ENCODE results near the gene ABCG4. TPM values are rescaled to one million over a fixed set of nuclear protein-coding genes. Genes with fewer than 3 reads are reported as not detected.

Gene ABCG4
- total and polyA plus RNA-seq, 2 of the 8 experiments (the other 6 are each of a cell fraction or from before 2014, with no cell fraction given): 1.8 to 2.3 TPM

DNA sequence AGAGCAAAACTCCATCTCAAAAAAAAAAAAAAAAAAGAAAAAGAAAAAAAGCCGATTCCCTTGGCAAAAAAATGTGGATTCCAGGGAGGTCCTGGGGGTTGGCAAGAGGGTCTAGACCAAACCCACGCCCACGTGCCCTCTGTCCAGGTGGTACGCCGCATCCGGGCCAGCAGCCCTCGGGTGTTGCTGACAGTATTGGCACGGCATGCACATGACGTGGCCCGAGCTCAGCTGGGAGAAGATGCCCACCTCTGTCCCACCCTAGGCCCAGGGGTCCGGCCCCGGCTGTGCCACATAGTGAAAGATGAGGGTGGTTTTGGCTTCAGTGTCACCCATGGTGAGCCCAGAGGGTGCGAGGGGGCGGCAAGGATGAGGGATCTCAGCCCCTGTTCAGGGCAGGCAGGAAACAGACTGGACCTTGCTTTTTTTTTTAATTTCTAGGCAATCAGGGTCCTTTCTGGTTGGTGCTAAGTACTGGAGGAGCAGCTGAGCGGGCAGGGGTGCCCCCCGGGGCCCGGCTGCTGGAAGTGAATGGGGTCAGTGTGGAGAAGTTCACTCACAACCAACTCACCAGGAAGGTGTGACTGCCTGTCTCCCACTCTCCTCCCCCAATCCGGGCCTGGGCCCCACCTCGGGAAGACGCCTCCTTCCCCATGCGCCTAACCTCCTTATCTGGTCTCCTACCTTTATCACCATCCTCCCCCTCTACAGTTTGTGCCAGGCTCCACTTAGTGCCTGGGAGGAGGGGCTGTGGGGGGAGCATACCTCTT lies 38.5 kb downstream of the ABCG4 start (continued):
- TF ChIP-seq SAP30 (IDR thresholded peaks at IDR 0.05; ENCODE audit: insufficient read depth, insufficient replicate concordance, low read length) (no peak), GTF2F1 (IDR thresholded peaks at IDR 0.05; ENCODE audit: borderline replicate concordance, low read depth, low read length) (no peak), RFX5 (IDR thresholded peaks at IDR 0.05; ENCODE audit: borderline replicate concordance, low read depth, low read length) (no peak), SP1 (IDR thresholded peaks at IDR 0.05; ENCODE audit: low read depth, low read length) (no peak), POU5F1 (IDR thresholded peaks at IDR 0.05; ENCODE audit: low read depth, low read length) (no peak), MAFK (IDR thresholded peaks at IDR 0.05; ENCODE audit: low read depth, low read length) (no peak), SIRT6 (IDR thresholded peaks at IDR 0.05; ENCODE audit: low read length) (no peak)
- TF ChIP-seq, protein P1, sequence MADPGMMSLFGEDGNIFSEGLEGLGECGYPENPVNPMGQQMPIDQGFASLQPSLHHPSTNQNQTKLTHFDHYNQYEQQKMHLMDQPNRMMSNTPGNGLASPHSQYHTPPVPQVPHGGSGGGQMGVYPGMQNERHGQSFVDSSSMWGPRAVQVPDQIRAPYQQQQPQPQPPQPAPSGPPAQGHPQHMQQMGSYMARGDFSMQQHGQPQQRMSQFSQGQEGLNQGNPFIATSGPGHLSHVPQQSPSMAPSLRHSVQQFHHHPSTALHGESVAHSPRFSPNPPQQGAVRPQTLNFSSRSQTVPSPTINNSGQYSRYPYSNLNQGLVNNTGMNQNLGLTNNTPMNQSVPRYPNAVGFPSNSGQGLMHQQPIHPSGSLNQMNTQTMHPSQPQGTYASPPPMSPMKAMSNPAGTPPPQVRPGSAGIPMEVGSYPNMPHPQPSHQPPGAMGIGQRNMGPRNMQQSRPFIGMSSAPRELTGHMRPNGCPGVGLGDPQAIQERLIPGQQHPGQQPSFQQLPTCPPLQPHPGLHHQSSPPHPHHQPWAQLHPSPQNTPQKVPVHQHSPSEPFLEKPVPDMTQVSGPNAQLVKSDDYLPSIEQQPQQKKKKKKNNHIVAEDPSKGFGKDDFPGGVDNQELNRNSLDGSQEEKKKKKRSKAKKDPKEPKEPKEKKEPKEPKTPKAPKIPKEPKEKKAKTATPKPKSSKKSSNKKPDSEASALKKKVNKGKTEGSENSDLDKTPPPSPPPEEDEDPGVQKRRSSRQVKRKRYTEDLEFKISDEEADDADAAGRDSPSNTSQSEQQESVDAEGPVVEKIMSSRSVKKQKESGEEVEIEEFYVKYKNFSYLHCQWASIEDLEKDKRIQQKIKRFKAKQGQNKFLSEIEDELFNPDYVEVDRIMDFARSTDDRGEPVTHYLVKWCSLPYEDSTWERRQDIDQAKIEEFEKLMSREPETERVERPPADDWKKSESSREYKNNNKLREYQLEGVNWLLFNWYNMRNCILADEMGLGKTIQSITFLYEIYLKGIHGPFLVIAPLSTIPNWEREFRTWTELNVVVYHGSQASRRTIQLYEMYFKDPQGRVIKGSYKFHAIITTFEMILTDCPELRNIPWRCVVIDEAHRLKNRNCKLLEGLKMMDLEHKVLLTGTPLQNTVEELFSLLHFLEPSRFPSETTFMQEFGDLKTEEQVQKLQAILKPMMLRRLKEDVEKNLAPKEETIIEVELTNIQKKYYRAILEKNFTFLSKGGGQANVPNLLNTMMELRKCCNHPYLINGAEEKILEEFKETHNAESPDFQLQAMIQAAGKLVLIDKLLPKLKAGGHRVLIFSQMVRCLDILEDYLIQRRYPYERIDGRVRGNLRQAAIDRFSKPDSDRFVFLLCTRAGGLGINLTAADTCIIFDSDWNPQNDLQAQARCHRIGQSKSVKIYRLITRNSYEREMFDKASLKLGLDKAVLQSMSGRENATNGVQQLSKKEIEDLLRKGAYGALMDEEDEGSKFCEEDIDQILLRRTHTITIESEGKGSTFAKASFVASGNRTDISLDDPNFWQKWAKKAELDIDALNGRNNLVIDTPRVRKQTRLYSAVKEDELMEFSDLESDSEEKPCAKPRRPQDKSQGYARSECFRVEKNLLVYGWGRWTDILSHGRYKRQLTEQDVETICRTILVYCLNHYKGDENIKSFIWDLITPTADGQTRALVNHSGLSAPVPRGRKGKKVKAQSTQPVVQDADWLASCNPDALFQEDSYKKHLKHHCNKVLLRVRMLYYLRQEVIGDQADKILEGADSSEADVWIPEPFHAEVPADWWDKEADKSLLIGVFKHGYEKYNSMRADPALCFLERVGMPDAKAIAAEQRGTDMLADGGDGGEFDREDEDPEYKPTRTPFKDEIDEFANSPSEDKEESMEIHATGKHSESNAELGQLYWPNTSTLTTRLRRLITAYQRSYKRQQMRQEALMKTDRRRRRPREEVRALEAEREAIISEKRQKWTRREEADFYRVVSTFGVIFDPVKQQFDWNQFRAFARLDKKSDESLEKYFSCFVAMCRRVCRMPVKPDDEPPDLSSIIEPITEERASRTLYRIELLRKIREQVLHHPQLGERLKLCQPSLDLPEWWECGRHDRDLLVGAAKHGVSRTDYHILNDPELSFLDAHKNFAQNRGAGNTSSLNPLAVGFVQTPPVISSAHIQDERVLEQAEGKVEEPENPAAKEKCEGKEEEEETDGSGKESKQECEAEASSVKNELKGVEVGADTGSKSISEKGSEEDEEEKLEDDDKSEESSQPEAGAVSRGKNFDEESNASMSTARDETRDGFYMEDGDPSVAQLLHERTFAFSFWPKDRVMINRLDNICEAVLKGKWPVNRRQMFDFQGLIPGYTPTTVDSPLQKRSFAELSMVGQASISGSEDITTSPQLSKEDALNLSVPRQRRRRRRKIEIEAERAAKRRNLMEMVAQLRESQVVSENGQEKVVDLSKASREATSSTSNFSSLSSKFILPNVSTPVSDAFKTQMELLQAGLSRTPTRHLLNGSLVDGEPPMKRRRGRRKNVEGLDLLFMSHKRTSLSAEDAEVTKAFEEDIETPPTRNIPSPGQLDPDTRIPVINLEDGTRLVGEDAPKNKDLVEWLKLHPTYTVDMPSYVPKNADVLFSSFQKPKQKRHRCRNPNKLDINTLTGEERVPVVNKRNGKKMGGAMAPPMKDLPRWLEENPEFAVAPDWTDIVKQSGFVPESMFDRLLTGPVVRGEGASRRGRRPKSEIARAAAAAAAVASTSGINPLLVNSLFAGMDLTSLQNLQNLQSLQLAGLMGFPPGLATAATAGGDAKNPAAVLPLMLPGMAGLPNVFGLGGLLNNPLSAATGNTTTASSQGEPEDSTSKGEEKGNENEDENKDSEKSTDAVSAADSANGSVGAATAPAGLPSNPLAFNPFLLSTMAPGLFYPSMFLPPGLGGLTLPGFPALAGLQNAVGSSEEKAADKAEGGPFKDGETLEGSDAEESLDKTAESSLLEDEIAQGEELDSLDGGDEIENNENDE (IDR thresholded peaks at IDR 0.05; ENCODE audit: insufficient replicate concordance, low read length): no peak
- TF ChIP-seq, protein P2, sequence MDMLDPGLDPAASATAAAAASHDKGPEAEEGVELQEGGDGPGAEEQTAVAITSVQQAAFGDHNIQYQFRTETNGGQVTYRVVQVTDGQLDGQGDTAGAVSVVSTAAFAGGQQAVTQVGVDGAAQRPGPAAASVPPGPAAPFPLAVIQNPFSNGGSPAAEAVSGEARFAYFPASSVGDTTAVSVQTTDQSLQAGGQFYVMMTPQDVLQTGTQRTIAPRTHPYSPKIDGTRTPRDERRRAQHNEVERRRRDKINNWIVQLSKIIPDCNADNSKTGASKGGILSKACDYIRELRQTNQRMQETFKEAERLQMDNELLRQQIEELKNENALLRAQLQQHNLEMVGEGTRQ (IDR thresholded peaks at IDR 0.05; ENCODE audit: low read length): no peak

Measured in H1 (cell line).